ENCODE data around the gene MIF4GD.

GRCh38 chr17:75245011-75245410 lies 26.0 kb downstream of the MIF4GD start:
- TF ChIP-seq, protein P1, sequence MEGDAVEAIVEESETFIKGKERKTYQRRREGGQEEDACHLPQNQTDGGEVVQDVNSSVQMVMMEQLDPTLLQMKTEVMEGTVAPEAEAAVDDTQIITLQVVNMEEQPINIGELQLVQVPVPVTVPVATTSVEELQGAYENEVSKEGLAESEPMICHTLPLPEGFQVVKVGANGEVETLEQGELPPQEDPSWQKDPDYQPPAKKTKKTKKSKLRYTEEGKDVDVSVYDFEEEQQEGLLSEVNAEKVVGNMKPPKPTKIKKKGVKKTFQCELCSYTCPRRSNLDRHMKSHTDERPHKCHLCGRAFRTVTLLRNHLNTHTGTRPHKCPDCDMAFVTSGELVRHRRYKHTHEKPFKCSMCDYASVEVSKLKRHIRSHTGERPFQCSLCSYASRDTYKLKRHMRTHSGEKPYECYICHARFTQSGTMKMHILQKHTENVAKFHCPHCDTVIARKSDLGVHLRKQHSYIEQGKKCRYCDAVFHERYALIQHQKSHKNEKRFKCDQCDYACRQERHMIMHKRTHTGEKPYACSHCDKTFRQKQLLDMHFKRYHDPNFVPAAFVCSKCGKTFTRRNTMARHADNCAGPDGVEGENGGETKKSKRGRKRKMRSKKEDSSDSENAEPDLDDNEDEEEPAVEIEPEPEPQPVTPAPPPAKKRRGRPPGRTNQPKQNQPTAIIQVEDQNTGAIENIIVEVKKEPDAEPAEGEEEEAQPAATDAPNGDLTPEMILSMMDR (conservative IDR thresholded peaks at IDR 0.05; ENCODE audit: low read depth, low read length): no peak
- TF ChIP-seq SMC3 (IDR thresholded peaks at IDR 0.05; ENCODE audit: low read depth, low read length): no peak
- no peak for TF ChIP-seq POLR2A (IDR thresholded peaks at IDR 0.05; ENCODE audit: low read depth, low read length)
- TF ChIP-seq CEBPB (IDR thresholded peaks at IDR 0.05; ENCODE audit: low read depth, low read length): no peak
- no peak for TF ChIP-seq RAD21 (IDR thresholded peaks at IDR 0.05; ENCODE audit: low read length)

Measured in IMR-90 (cell line).